Measurements from ENCODE around the gene WNT4. TPM values are rescaled to one million over a fixed set of nuclear protein-coding genes. Genes with fewer than 3 reads are reported as not detected.

WNT4 gene
- total RNA-seq, 2 donors from 2014 or later: 2.5 to 3.1 TPM

GRCh38 chr1:22166439-22166838 is 23.5 kb upstream of the WNT4 start:
- intact Hi-C loops (cut with DNase I, micrococcal nuclease): no loop called here
- DNase-seq (no peak), ATAC-seq (no peak)

- ATAC-seq (no peak), DNase-seq (no peak)
- intact Hi-C loops (cut with DNase I, micrococcal nuclease): no loop called here
These were observed 22.2 kb upstream of the WNT4 start for GRCh38 chr1:22164841-22165808.

- peak; percentile 43 to 46 for DNase-seq
- peak; percentile 96 for ATAC-seq
- intact Hi-C loops (cut with DNase I, micrococcal nuclease): no loop called here
These were observed 20.7 kb upstream of the WNT4 start for GRCh38 chr1:22163564-22163963.

GRCh38 chr1:22163137-22163536 is 20.2 kb upstream of the WNT4 start:
- no peak for DNase-seq
- ATAC-seq: peak; percentile 73
- intact Hi-C loops (cut with DNase I, micrococcal nuclease): no loop called here

- ATAC-seq (no peak), DNase-seq (no peak)
- intact Hi-C loops (cut with DNase I, micrococcal nuclease): no loop called here
These were observed 17.0 kb upstream of the WNT4 start for GRCh38 chr1:22159891-22160290.

GRCh38 chr1:22158654-22159053 is 15.8 kb upstream of the WNT4 start:
- no peak for ATAC-seq
- intact Hi-C loops (cut with DNase I, micrococcal nuclease): no loop called here

GRCh38 chr1:22157359-22157966 is 14.6 kb upstream of the WNT4 start:
- ATAC-seq: no peak

More at GRCh38 chr1:22158654-22159053, 15.8 kb upstream of the WNT4 start:
- DNase-seq: no peak

GRCh38 chr1:22155517-22155916 is 12.6 kb upstream of the WNT4 start:
- intact Hi-C loops (cut with DNase I, micrococcal nuclease): no loop called here
- DNase-seq (no peak), ATAC-seq (no peak)

More at GRCh38 chr1:22157359-22157966, 14.6 kb upstream of the WNT4 start:
- intact Hi-C loops (cut with DNase I, micrococcal nuclease): no loop called here
- DNase-seq: no peak

- DNase-seq: no peak
- no peak for ATAC-seq
- intact Hi-C loops (cut with DNase I, micrococcal nuclease): no loop called here
These were observed 11.7 kb upstream of the WNT4 start for GRCh38 chr1:22154626-22155025.

- peak in 1 of 2 donors; percentile 17 for DNase-seq
- intact Hi-C loops (cut with DNase I, micrococcal nuclease): no loop called here
- peak; percentile 79 for ATAC-seq
These were observed 11.0 kb upstream of the WNT4 start for GRCh38 chr1:22153660-22154437.

GRCh38 chr1:22150923-22151322 is 8.0 kb upstream of the WNT4 start:
- intact Hi-C loops (cut with DNase I, micrococcal nuclease): no loop called here
- DNase-seq: no peak
- ATAC-seq: no peak

GRCh38 chr1:22142315-22143064 is 407 bp downstream of the WNT4 start:
- ATAC-seq: peak; percentile 59
- intact Hi-C loops (cut with DNase I, micrococcal nuclease): no loop called here
- DNase-seq: peak in 1 of 2 donors; percentile 41

GRCh38 chr1:22141554-22142314 is 1.2 kb downstream of the WNT4 start:
- intact Hi-C loops (cut with DNase I, micrococcal nuclease): no loop called here
- DNase-seq: no peak
- ATAC-seq: peak; percentile 3

GRCh38 chr1:22140694-22141093 is 2.2 kb downstream of the WNT4 start:
- DNase-seq (no peak), ATAC-seq (no peak)
- intact Hi-C loops (cut with DNase I, micrococcal nuclease): no loop called here

GRCh38 chr1:22139817-22140216 is 3.1 kb downstream of the WNT4 start:
- intact Hi-C loops (cut with DNase I, micrococcal nuclease): no loop called here
- no peak for DNase-seq
- no peak for ATAC-seq

GRCh38 chr1:22139066-22139594 is 3.8 kb downstream of the WNT4 start:
- ATAC-seq (no peak), DNase-seq (no peak)
- intact Hi-C loops (cut with DNase I, micrococcal nuclease): no loop called here

GRCh38 chr1:22137004-22137720 is 5.7 kb downstream of the WNT4 start:
- intact Hi-C loops (cut with DNase I, micrococcal nuclease): no loop called here
- DNase-seq: no peak
- ATAC-seq: no peak
